Endothelial cell of umbilical vein (primary cell): ENCODE measurements around the gene VANGL2.

ENCODE experiments used
- EZH2 ChIP-seq: IDR thresholded peaks from 2 replicates; pipeline ENCODE4 v1.6.1; 2012; ENCODE audit warnings: borderline replicate concordance, low read depth, mild to moderate bottlenecking, moderate library complexity, low read length, inconsistent platforms; ENCODE audit not compliant: severe bottlenecking
- FOS ChIP-seq: IDR thresholded peaks from 2 replicates; pipeline ENCODE4 v1.6.1; 2011; ENCODE audit warnings: mild to moderate bottlenecking, low read length, moderate library complexity, borderline replicate concordance; ENCODE audit not compliant: insufficient read depth
- JUN ChIP-seq: IDR thresholded peaks from 2 replicates; pipeline ENCODE4 v1.6.1; 2011; ENCODE audit warnings: borderline replicate concordance, low read depth; ENCODE audit not compliant: insufficient read length, insufficient read depth
- MYC ChIP-seq: IDR thresholded peaks from one replicate; pipeline ENCODE4 v1.6.1; 2011; ENCODE audit warnings: mild to moderate bottlenecking, low read depth, low read length
- POLR2A ChIP-seq: IDR thresholded peaks from 2 replicates; pipeline ENCODE4 v1.6.1; 2012; ENCODE audit warnings: low read depth, mild to moderate bottlenecking, control low read depth, low read length
- POLR2AphosphoS5 ChIP-seq: IDR thresholded peaks from 2 replicates; pipeline ENCODE4 v1.6.1; 2012; ENCODE audit warnings: low read depth, mild to moderate bottlenecking, control low read depth, low read length, moderate library complexity; ENCODE audit not compliant: insufficient read depth
- TF ChIP-seq, protein P1 (sequence below), 2 donors: IDR thresholded peaks; 1 replicate in 1 of 2; 2 replicates in 1 of 2; pipeline ENCODE4 v1.5.1; 2011; ENCODE audit warnings: low read length in 2 of 2, mild to moderate bottlenecking in 2 of 2, moderate library complexity in 2 of 2, control low read depth in 1 of 2, inconsistent platforms in 1 of 2, low read depth in 1 of 2; ENCODE audit not compliant: insufficient read depth in 1 of 2; ENCODE audit errors: extremely low read depth in 1 of 2
- TF ChIP-seq, protein P2 (sequence below): IDR thresholded peaks from 2 replicates; pipeline ENCODE4 v1.6.1; 2011; ENCODE audit not compliant: insufficient read depth, insufficient read length

GRCh38 chr1:160399544-160400222 is 681 bp upstream of the VANGL2 start:
- TF ChIP-seq POLR2AphosphoS5 (no peak), POLR2A (no peak), FOS (no peak), MYC (no peak), EZH2 (no peak), JUN (no peak)
- TF ChIP-seq, protein P1, sequence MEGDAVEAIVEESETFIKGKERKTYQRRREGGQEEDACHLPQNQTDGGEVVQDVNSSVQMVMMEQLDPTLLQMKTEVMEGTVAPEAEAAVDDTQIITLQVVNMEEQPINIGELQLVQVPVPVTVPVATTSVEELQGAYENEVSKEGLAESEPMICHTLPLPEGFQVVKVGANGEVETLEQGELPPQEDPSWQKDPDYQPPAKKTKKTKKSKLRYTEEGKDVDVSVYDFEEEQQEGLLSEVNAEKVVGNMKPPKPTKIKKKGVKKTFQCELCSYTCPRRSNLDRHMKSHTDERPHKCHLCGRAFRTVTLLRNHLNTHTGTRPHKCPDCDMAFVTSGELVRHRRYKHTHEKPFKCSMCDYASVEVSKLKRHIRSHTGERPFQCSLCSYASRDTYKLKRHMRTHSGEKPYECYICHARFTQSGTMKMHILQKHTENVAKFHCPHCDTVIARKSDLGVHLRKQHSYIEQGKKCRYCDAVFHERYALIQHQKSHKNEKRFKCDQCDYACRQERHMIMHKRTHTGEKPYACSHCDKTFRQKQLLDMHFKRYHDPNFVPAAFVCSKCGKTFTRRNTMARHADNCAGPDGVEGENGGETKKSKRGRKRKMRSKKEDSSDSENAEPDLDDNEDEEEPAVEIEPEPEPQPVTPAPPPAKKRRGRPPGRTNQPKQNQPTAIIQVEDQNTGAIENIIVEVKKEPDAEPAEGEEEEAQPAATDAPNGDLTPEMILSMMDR (IDR thresholded peaks at IDR 0.05; ENCODE audit: extremely low read depth in 1 of 2, insufficient read depth in 1 of 2, low read depth in 1 of 2, low read length in 2 of 2) = no peak
- TF ChIP-seq, protein P2, sequence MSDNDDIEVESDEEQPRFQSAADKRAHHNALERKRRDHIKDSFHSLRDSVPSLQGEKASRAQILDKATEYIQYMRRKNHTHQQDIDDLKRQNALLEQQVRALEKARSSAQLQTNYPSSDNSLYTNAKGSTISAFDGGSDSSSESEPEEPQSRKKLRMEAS = no peak
